ENCODE measurements around the gene CDV3. TPM values are rescaled to one million over a fixed set of nuclear protein-coding genes. Genes with fewer than 3 reads are reported as not detected.

The CDV3 gene
- total RNA-seq, 1 experiment from 2014 or later: 173 TPM

GRCh38 chr3:133568294-133569014 is 5.0 kb upstream of the CDV3 start:
- Histone ChIP-seq H4K91ac (ENCODE audit: insufficient read length, low read depth, low read length) (no peak overlapping the region), H3K9me3 (ENCODE audit: control insufficient read depth, low read depth, low read length) (no peaks in the 10 kb centered on the region), H3K23me2 (ENCODE audit: insufficient read length, low read depth, low read length, poor library complexity, severe bottlenecking) (no peaks in the 10 kb centered on the region), H3K9ac (ENCODE audit: extremely low read depth, insufficient read length, low read length) (no peak overlapping the region), H4K5ac (ENCODE audit: insufficient read length, low read depth, low read length) (no peak overlapping the region), H3K4me1 (ENCODE audit: insufficient read depth, low read length) (no peaks in the 10 kb centered on the region), H3T11ph (ENCODE audit: low read length) (no peak overlapping the region), H2AFZ (ENCODE audit: low read length) (no peak overlapping the region), H2BK20ac (ENCODE audit: low read depth, low read length, poor library complexity, severe bottlenecking) (no peak overlapping the region), H3K79me1 (ENCODE audit: insufficient read depth, low read depth, low read length, poor library complexity, severe bottlenecking) (no peaks in the 10 kb centered on the region), H3K4ac (ENCODE audit: low read depth, low read length) (no peak overlapping the region), H2BK5ac (ENCODE audit: insufficient read length, low read length) (no peak overlapping the region), H3K56ac (ENCODE audit: insufficient read length, low read depth, low read length) (no peak overlapping the region), H4K8ac (replicated peaks; ENCODE audit: insufficient read length, low read depth, low read length) (no peak overlapping the region), H4K20me1 (ENCODE audit: control insufficient read depth, insufficient read depth, insufficient read length) (no peaks in the 10 kb centered on the region), H3K14ac (ENCODE audit: insufficient read depth, low read length) (no peak overlapping the region), H3K27ac (ENCODE audit: insufficient read length, low read depth, low read length) (no peak overlapping the region), H2AK5ac (ENCODE audit: insufficient read length, low read length) (no peak overlapping the region), H2BK12ac (ENCODE audit: insufficient read length, low read depth, low read length) (no peak overlapping the region), H2BK15ac (ENCODE audit: low read depth, low read length) (no peak overlapping the region), H3K18ac (ENCODE audit: insufficient read length, low read depth, low read length) (no peak overlapping the region), H3K79me2 (ENCODE audit: insufficient read depth, low read length) (no peaks in the 10 kb centered on the region), H2BK120ac (ENCODE audit: low read depth, low read length, poor library complexity, severe bottlenecking) (no peak overlapping the region), H3K23ac (ENCODE audit: insufficient read length, low read depth, low read length) (no peak overlapping the region), H3K4me2 (ENCODE audit: insufficient read depth, insufficient read length, low read length) (no peak overlapping the region), H3K27me3 (ENCODE audit: insufficient read depth, low read length) (no peaks in the 10 kb centered on the region)
- Mint-ChIP-seq H3K9me3 (no peaks in the 10 kb centered on the region), H3K36me3 (ENCODE audit: insufficient read depth in 1 of 3, low read depth in 3 of 3) (peaks cover 0 to 1% (median 0%) of the 10 kb centered on the region in 3 experiments; a peak in 1 of 7 replicates), H3K4me3 (no peak overlapping the region), H3K4me1 (peaks cover 16 to 20% of the 10 kb centered on the region in 2 experiments), H3K27me3 (ENCODE audit: low read depth) (no peaks in the 10 kb centered on the region; the same call in 1 of the 2 replicates), H3K27ac (no peak overlapping the region)
- DNase-seq: no peak
- no peak for TF ChIP-seq CTCF (conservative IDR thresholded peaks at IDR 0.05)
- WGBS (ENCODE audit: extremely low coverage, insufficient read length, low lambda C conversion rate): no CpG with 5 or more reads among the region's 8 CpGs

Measured in H9 (cell line).